ENCODE measurements around the gene ORM1.

The ORM1 gene

DNA sequence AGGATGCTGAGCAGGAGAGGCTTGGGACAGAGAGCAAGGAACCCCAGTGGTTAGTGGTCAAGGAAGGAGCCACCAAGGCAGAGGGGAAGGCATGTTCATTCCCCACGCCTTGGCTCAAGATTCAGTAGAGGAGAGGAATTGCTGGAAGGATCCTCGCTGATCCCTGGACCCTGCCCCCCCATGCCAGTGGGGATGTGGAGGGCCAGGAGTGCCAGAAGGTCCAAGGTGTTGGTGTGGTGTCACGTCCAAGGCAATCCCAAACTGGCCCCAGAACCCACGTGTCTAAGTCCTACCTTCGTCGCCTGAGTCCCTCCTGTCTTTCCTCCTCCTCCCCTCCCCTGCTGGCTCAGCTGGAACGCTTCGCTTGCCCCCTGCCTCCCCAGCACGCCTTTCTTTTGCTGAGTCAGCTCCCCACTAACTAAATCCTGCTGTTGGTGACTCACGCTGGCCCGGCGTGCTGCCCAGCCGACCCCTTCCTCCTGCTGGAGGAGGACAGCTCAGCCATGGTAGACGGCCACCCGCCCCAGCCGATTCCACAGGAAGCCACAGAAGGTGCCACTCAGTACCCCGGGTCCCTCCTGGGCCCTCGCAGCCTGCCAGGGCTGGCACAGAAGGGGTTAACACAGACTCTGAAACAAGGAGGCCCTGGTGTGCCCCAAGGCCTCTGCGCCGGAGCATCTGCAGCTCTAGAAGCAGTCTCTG, 37.6 kb upstream of the ORM1 start:
- no CpG with 5 or more reads among the region's 20 CpGs for WGBS (ENCODE audit: extremely low coverage, insufficient coverage, low lambda C conversion rate)
- H3K56ac ChIP-seq (ENCODE audit: low read length), result no peak overlapping the region
- DNase-seq, result peak; percentile 59
- H2BK5ac ChIP-seq (ENCODE audit: low read length), result no peak overlapping the region
- no peak overlapping the region for H2BK15ac ChIP-seq (replicated peaks; ENCODE audit: low read depth)
- H3K23ac ChIP-seq (ENCODE audit: low read length), result no peak overlapping the region
- H3K4me3 ChIP-seq (ENCODE audit: low read length), result no peak overlapping the region
- H3K36me3 ChIP-seq (ENCODE audit: control insufficient read depth, insufficient read depth, low read length), result peaks cover 2% of the 10 kb centered on the region
- no peak overlapping the region for H4K5ac ChIP-seq (ENCODE audit: low read length)
- H4K8ac ChIP-seq (ENCODE audit: low read depth, low read length), result no peak overlapping the region
- H3K9ac ChIP-seq (ENCODE audit: low read length), result no peak overlapping the region
- no peak overlapping the region for H3K4ac ChIP-seq (ENCODE audit: low read depth, low read length)
- no peaks in the 10 kb centered on the region for H3K79me1 ChIP-seq (ENCODE audit: low read length)
- no peak overlapping the region for H2BK120ac ChIP-seq (ENCODE audit: low read depth, low read length)
- H3K18ac ChIP-seq (ENCODE audit: low read length), result no peak overlapping the region
- no peaks in the 10 kb centered on the region for H3K4me1 ChIP-seq (ENCODE audit: control insufficient read depth, low read depth, low read length)
- H2AK5ac ChIP-seq (ENCODE audit: low read length), result no peak overlapping the region
- no peak overlapping the region for H3K27ac ChIP-seq (ENCODE audit: low read depth, low read length)
- H3K27me3 ChIP-seq (ENCODE audit: insufficient read depth, low read length, poor library complexity), result no peaks in the 10 kb centered on the region
- no peak overlapping the region for H3K4me2 ChIP-seq (ENCODE audit: low read length)
- no peaks in the 10 kb centered on the region for H3K79me2 ChIP-seq (ENCODE audit: control insufficient read depth, insufficient read depth, low read length)

DNA sequence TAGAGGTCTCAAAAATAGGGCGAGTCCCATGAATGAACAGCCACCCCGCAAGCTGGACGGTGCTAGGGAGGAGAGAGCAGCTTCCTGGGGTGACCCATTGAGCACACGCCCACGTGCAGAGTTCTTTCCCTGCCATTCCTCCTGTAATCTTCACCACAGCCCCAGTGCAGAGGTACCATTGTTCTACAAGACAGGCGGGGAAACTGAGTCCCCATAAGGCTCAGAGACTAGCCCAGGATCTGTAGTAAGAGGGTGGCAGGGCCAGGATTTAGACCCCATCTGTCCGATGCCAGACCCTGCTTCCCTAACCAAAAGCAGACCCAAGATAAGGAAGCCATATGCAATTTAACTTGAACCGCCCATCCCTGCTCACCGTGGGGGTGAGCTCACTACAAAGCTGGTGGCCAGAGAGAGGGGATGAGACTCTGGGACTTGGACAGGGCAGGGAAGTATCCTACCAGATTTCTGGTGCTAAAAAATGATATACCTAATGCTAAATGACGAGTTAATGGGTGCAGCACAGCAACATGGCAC, 36.7 kb upstream of the ORM1 start:
- Histone ChIP-seq H3K9ac (ENCODE audit: low read length) (no peak overlapping the region), H2BK5ac (ENCODE audit: low read length) (no peak overlapping the region), H3K56ac (ENCODE audit: low read length) (no peak overlapping the region), H3K4me2 (ENCODE audit: low read length) (no peak overlapping the region), H3K23ac (ENCODE audit: low read length) (no peak overlapping the region), H3K27ac (ENCODE audit: low read depth, low read length) (no peak overlapping the region), H4K8ac (ENCODE audit: low read depth, low read length) (no peak overlapping the region), H2BK120ac (ENCODE audit: low read depth, low read length) (no peak overlapping the region), H3K36me3 (ENCODE audit: control insufficient read depth, insufficient read depth, low read length) (peaks cover 2% of the 10 kb centered on the region), H3K79me1 (ENCODE audit: low read length) (no peaks in the 10 kb centered on the region), H3K79me2 (ENCODE audit: control insufficient read depth, insufficient read depth, low read length) (no peaks in the 10 kb centered on the region), H3K4me1 (ENCODE audit: control insufficient read depth, low read depth, low read length) (no peaks in the 10 kb centered on the region), H3K27me3 (ENCODE audit: insufficient read depth, low read length, poor library complexity) (no peaks in the 10 kb centered on the region), H2BK15ac (replicated peaks; ENCODE audit: low read depth) (no peak overlapping the region), H4K5ac (ENCODE audit: low read length) (no peak overlapping the region), H3K4ac (ENCODE audit: low read depth, low read length) (no peak overlapping the region), H2AK5ac (ENCODE audit: low read length) (no peak overlapping the region), H3K18ac (ENCODE audit: low read length) (no peak overlapping the region), H3K4me3 (ENCODE audit: low read length) (no peak overlapping the region)
- WGBS (ENCODE audit: extremely low coverage, insufficient coverage, low lambda C conversion rate), result no CpG with 5 or more reads among the region's 10 CpGs
- no peak for DNase-seq

DNA sequence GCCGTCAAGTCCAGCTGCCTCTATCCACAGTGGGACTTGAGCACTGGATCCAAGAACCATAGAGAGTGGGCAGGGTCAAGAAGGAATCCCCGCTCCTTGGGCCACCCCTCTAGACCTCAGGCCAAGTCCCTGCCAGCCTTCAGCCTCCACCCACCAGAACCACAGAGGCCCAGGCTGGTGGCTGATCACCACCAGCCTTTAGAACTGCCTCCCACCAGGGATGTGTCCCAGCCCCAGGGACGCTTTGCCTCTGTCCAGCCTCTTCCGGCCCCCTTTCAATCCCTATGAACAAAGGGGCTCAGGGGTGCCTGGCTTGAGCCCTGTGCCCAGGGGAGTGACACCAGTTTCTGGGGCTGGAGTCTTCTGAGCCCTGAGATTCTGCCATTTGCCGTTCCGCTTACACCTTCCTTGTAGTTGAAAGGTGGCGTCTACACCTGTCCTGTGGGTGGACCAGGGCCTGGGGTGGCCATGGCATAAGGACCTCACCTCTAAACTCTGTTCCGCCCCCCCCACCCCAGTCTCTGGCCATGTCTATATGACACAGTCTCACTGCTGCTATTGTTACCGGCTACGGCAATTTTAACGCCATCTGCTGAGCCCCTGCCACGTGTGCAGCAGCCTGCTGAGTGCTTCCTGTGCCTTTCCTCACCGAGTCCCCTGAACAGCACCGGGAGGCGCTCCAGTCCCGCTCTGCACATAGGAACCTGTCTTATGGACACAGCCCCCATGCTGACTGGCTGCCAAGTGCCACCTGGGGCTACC, 35.7 kb upstream of the ORM1 start:
- H3K18ac ChIP-seq (ENCODE audit: low read length), result no peak overlapping the region
- no peaks in the 10 kb centered on the region for H3K27me3 ChIP-seq (ENCODE audit: insufficient read depth, low read length, poor library complexity)
- no peak overlapping the region for H4K5ac ChIP-seq (ENCODE audit: low read length)
- WGBS (ENCODE audit: extremely low coverage, insufficient coverage, low lambda C conversion rate), result no CpG with 5 or more reads among the region's 16 CpGs
- no peak overlapping the region for H3K27ac ChIP-seq (ENCODE audit: low read depth, low read length)
- H3K4me2 ChIP-seq (ENCODE audit: low read length), result no peak overlapping the region
- H3K4me3 ChIP-seq (ENCODE audit: low read length), result no peak overlapping the region
- H3K79me2 ChIP-seq (ENCODE audit: control insufficient read depth, insufficient read depth, low read length), result no peaks in the 10 kb centered on the region
- H3K79me1 ChIP-seq (ENCODE audit: low read length), result no peaks in the 10 kb centered on the region
- no peak for DNase-seq
- no peak overlapping the region for H2BK5ac ChIP-seq (ENCODE audit: low read length)
- no peak overlapping the region for H2BK120ac ChIP-seq (ENCODE audit: low read depth, low read length)
- no peak overlapping the region for H3K56ac ChIP-seq (ENCODE audit: low read length)
- H3K9ac ChIP-seq (ENCODE audit: low read length), result no peak overlapping the region
- H3K23ac ChIP-seq (ENCODE audit: low read length), result no peak overlapping the region
- no peaks in the 10 kb centered on the region for H3K4me1 ChIP-seq (ENCODE audit: control insufficient read depth, low read depth, low read length)
- peaks cover 2% of the 10 kb centered on the region for H3K36me3 ChIP-seq (ENCODE audit: control insufficient read depth, insufficient read depth, low read length)
- no peak overlapping the region for H4K8ac ChIP-seq (ENCODE audit: low read depth, low read length)
- no peak overlapping the region for H3K4ac ChIP-seq (ENCODE audit: low read depth, low read length)
- no peak overlapping the region for H2BK15ac ChIP-seq (replicated peaks; ENCODE audit: low read depth)
- no peak overlapping the region for H2AK5ac ChIP-seq (ENCODE audit: low read length)

DNA sequence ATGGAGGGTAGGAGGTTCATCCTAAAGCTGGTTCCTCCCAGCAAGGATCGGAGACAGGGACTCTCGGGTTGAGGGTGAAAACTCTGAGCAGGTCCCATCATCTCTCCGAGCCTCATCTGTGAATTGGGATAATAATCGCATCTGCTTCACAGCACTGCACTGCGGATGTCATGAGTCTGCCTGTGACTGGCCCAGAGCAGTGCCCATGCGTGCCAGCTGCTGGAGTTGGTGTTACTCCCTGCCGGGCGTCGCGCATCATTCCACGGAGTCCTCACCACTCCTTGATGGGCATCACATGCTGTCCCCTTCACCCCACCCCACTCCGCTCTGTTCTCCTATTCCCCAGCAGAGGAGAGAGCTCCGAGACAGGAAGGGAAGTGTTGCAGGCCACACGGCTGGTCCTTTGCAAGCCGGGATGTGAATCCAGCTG, 35.1 kb upstream of the ORM1 start:
- no peak overlapping the region for H3K4ac ChIP-seq (ENCODE audit: low read depth, low read length)
- H3K27ac ChIP-seq (ENCODE audit: low read depth, low read length), result no peak overlapping the region
- no peak overlapping the region for H3K4me2 ChIP-seq (ENCODE audit: low read length)
- H3K9ac ChIP-seq (ENCODE audit: low read length), result no peak overlapping the region
- no peaks in the 10 kb centered on the region for H3K79me1 ChIP-seq (ENCODE audit: low read length)
- H2AK5ac ChIP-seq (ENCODE audit: low read length), result no peak overlapping the region
- H2BK120ac ChIP-seq (ENCODE audit: low read depth, low read length), result no peak overlapping the region
- no peak overlapping the region for H3K4me3 ChIP-seq (ENCODE audit: low read length)
- H3K36me3 ChIP-seq (ENCODE audit: control insufficient read depth, insufficient read depth, low read length), result peaks cover 2% of the 10 kb centered on the region
- no peak overlapping the region for H3K18ac ChIP-seq (ENCODE audit: low read length)
- DNase-seq, result no peak
- H4K8ac ChIP-seq (ENCODE audit: low read depth, low read length), result no peak overlapping the region
- H2BK15ac ChIP-seq (replicated peaks; ENCODE audit: low read depth), result no peak overlapping the region
- H2BK5ac ChIP-seq (ENCODE audit: low read length), result no peak overlapping the region
- H3K56ac ChIP-seq (ENCODE audit: low read length), result no peak overlapping the region
- no peak overlapping the region for H4K5ac ChIP-seq (ENCODE audit: low read length)
- WGBS (ENCODE audit: extremely low coverage, insufficient coverage, low lambda C conversion rate), result no CpG with 5 or more reads among the region's 15 CpGs
- H3K27me3 ChIP-seq (ENCODE audit: insufficient read depth, low read length, poor library complexity), result no peaks in the 10 kb centered on the region
- H3K4me1 ChIP-seq (ENCODE audit: control insufficient read depth, low read depth, low read length), result no peaks in the 10 kb centered on the region
- H3K23ac ChIP-seq (ENCODE audit: low read length), result no peak overlapping the region
- no peaks in the 10 kb centered on the region for H3K79me2 ChIP-seq (ENCODE audit: control insufficient read depth, insufficient read depth, low read length)

DNA sequence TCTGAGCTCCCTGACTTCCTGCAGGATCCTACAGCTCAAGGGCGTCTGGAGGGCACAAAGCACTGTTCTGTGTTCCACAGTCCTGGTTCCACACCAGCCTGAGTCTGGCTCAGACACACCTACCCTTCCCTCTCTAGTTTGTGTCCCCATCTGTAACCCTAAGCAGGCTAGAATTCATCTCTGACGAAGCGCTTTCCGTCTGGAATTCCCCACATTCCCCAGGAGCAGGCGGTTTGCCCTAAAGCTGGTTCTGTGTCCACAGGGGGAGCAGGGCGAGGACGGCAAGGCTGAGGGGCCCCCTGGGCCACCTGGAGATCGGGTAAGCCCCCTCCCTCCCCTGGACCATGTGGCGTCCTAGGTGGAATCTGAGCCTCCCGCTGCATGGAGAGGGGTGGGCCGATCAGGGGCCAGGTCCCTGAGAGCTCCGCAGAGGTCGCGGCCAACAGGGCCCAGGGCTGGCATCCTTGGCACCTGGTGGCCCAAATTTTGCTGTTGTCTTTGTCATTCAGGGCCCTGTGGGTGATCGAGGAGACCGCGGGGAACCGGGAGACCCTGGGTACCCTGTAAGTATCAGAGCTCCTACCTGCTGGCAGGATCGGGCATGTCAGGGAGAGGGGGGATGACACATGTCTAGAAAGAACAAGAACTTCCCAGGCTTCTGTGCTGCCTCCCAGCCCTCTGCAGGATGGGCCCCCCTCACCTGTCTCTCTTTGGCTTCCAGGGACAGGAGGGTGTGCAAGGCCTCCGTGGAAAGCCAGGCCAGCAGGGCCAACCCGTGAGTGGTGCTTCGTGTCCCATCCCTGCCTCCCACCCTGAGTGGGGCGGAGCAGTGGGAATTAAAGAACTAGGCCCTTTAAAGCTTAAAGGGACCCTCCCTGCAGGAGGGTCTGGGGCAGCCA, 34.5 kb upstream of the ORM1 start:
- no CpG with 5 or more reads among the region's 23 CpGs for WGBS (ENCODE audit: extremely low coverage, insufficient coverage, low lambda C conversion rate)
- Histone ChIP-seq H3K79me1 (ENCODE audit: low read length) (no peaks in the 10 kb centered on the region), H3K4me1 (ENCODE audit: control insufficient read depth, low read depth, low read length) (no peaks in the 10 kb centered on the region), H2BK15ac (replicated peaks; ENCODE audit: low read depth) (no peak overlapping the region), H3K27me3 (ENCODE audit: insufficient read depth, low read length, poor library complexity) (no peaks in the 10 kb centered on the region), H2BK5ac (ENCODE audit: low read length) (no peak overlapping the region), H3K36me3 (ENCODE audit: control insufficient read depth, insufficient read depth, low read length) (peaks cover 2% of the 10 kb centered on the region), H3K9ac (ENCODE audit: low read length) (no peak overlapping the region), H2BK120ac (ENCODE audit: low read depth, low read length) (no peak overlapping the region), H3K56ac (ENCODE audit: low read length) (no peak overlapping the region), H3K4ac (ENCODE audit: low read depth, low read length) (no peak overlapping the region), H4K8ac (ENCODE audit: low read depth, low read length) (no peak overlapping the region), H3K27ac (ENCODE audit: low read depth, low read length) (no peak overlapping the region), H3K4me2 (ENCODE audit: low read length) (no peak overlapping the region), H2AK5ac (ENCODE audit: low read length) (no peak overlapping the region), H3K23ac (ENCODE audit: low read length) (no peak overlapping the region), H3K18ac (ENCODE audit: low read length) (no peak overlapping the region), H3K79me2 (ENCODE audit: control insufficient read depth, insufficient read depth, low read length) (no peaks in the 10 kb centered on the region), H4K5ac (ENCODE audit: low read length) (no peak overlapping the region), H3K4me3 (ENCODE audit: low read length) (no peak overlapping the region)
- peak; percentile 57 for DNase-seq

Measured in mesendoderm (in vitro differentiated cells).